Memory B cell (primary cell): ENCODE measurements around the gene CASS4.
"Not testable (repeated sequence)": the region's sequence is repeated elsewhere in the genome, so short reads cannot be mapped to it uniquely, and the experiment has no call there.

ENCODE experiments used
- ATAC-seq: fragments of 150-1000 bp; cut with Tn5 transposase; 2 replicates; pipeline ENCODE4 v1.10.0; 2021; ENCODE audit warnings: low read depth, mild to moderate bottlenecking, moderate library complexity
- DNase-seq, 2 donors: peaks; one replicate each; pipeline ENCODE4 v3.0.0; 2022; ENCODE audit warnings: low spot score in 2 of 2
- H3K27ac Mint-ChIP-seq: one replicate; pipeline ENCODE4 v1.8.0; 2022; ENCODE audit warnings: mild to moderate bottlenecking, moderate library complexity, mixed read lengths
- H3K27me3 Mint-ChIP-seq: one replicate; pipeline ENCODE4 v1.8.0; 2022; ENCODE audit warnings: mixed read lengths
- H3K36me3 Mint-ChIP-seq: one replicate; pipeline ENCODE4 v1.8.0; 2022; ENCODE audit warnings: mild to moderate bottlenecking, mixed read lengths
- H3K4me1 Mint-ChIP-seq: one replicate; pipeline ENCODE4 v1.8.0; 2022; ENCODE audit warnings: mixed read lengths
- H3K4me3 Mint-ChIP-seq: one replicate; pipeline ENCODE4 v1.8.0; 2022; ENCODE audit warnings: mild to moderate bottlenecking, moderate library complexity, mixed read lengths
- H3K9me3 Mint-ChIP-seq: one replicate; pipeline ENCODE4 v1.8.0; 2022; ENCODE audit warnings: mixed read lengths

CASS4 gene

DNA sequence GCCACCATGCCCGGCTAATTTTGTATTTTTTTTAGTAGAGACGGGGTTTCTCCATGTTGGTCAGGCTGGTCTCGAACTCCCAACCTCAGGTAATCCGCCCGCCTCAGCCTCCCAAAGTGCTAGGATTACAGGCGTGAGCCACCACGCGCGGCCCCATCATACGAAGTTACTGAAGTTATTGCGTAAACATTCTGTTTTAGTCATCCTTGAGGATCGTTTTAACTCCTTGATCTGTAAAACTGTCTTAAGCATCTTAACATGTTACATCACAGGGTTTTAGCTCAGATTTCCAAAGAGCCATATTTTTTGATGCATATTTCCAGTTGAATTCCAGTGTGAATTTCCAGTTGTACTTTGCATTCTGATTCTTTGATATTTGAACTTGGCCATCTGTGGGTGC lies 6.7 kb upstream of the CASS4 start:
- not testable (repeated sequence) for H3K4me1 Mint-ChIP-seq, ATAC-seq, H3K27me3 Mint-ChIP-seq, H3K4me3 Mint-ChIP-seq, DNase-seq, H3K9me3 Mint-ChIP-seq, H3K27ac Mint-ChIP-seq
- H3K36me3 Mint-ChIP-seq: peaks cover 29% of the 10 kb centered on the region

GRCh38 chr20:56406910-56407309 lies 5.2 kb upstream of the CASS4 start:
- Mint-ChIP-seq H3K9me3 (no peaks in the 10 kb centered on the region), H3K4me3 (no peak overlapping the region), H3K27me3 (no peaks in the 10 kb centered on the region), H3K36me3 (peaks cover 29% of the 10 kb centered on the region), H3K4me1 (peaks cover 8% of the 10 kb centered on the region), H3K27ac (no peak overlapping the region)
- ATAC-seq (no peak), DNase-seq (no peak)

DNA sequence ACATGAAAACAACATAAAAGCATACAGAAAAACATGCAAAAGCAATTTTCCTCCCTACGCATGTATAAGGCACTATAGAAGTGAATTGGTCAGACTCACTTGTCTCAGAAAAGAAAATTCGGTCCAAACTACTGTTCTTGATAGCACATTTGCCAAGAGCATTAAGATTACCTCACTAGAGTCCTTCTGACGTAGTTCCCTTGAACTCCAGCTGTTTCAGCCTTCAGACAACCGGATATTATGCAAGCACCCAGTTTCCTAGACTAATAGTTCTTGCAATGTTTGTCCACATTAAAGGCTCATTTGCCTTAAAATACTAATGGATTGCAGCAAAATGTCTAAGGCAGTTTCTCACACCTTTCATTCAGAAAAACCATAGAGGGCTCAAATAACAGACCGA lies 2.5 kb upstream of the CASS4 start:
- ATAC-seq: no peak
- DNase-seq: no peak
- Mint-ChIP-seq H3K9me3 (no peaks in the 10 kb centered on the region), H3K27me3 (no peaks in the 10 kb centered on the region), H3K36me3 (peaks cover 29% of the 10 kb centered on the region), H3K27ac (no peak overlapping the region), H3K4me3 (no peak overlapping the region), H3K4me1 (peaks cover 14% of the 10 kb centered on the region)

DNA sequence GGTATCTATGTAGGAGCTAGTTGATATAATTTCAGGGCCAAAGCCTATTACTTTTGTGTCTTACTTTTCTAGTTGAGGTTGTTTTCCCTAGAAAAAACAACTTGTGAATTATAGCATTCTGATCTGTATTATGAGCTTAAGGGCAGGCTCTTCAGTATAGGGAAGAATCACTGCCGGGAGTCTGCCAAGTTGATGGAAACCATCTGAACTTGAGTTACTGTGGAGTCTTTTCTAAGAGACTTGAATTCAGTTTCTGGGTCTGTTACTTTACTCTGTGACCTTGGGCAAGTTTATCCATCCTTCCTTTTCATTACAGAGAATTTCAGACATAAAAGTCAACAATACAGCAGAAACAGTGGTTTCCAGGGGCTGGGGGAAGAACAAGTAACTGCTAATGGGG lies 2.1 kb upstream of the CASS4 start:
- DNase-seq: no peak
- Mint-ChIP-seq H3K27ac (no peak overlapping the region), H3K4me3 (no peak overlapping the region), H3K36me3 (peaks cover 29% of the 10 kb centered on the region), H3K4me1 (peaks cover 14% of the 10 kb centered on the region), H3K9me3 (no peaks in the 10 kb centered on the region), H3K27me3 (no peaks in the 10 kb centered on the region)
- no peak for ATAC-seq

DNA sequence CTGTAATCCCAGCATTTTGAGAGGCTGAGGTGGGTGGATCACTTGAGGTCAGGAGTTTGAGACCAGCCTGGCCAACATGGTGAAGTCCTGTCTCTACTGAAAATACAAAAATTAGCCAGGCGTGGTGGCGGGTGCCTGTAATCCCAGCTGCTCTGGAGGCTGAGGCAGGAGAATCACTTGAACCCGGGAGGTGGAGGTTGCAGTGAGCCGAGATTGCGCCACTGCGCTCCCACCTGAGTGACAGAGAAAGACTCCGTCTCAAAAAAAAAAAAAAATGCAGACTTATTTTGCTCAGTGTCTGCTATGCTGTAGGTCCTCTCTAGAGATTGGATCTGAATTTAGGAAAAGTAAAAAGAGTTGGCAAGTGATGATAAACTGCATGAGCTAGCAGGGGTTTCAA lies 773 bp upstream of the CASS4 start:
- ATAC-seq, H3K9me3 Mint-ChIP-seq, DNase-seq, H3K4me3 Mint-ChIP-seq, H3K27me3 Mint-ChIP-seq: not testable (repeated sequence)
- peaks cover 21% of the 10 kb centered on the region for H3K36me3 Mint-ChIP-seq
- H3K4me1 Mint-ChIP-seq: peaks cover 14% of the 10 kb centered on the region
- peak overlapping the region; percentile 60 for H3K27ac Mint-ChIP-seq

- H3K27ac Mint-ChIP-seq: peak overlapping the region; percentile 60
- peak overlapping the region; percentile 60 for H3K4me3 Mint-ChIP-seq
- DNase-seq (no peak), ATAC-seq (no peak)
- H3K27me3 Mint-ChIP-seq: no peaks in the 10 kb centered on the region
- peaks cover 16% of the 10 kb centered on the region for H3K36me3 Mint-ChIP-seq
- peaks cover 14% of the 10 kb centered on the region for H3K4me1 Mint-ChIP-seq
- H3K9me3 Mint-ChIP-seq: no peaks in the 10 kb centered on the region
Observed at GRCh38 chr20:56412473-56412790, 372 bp downstream of the CASS4 start.

DNA sequence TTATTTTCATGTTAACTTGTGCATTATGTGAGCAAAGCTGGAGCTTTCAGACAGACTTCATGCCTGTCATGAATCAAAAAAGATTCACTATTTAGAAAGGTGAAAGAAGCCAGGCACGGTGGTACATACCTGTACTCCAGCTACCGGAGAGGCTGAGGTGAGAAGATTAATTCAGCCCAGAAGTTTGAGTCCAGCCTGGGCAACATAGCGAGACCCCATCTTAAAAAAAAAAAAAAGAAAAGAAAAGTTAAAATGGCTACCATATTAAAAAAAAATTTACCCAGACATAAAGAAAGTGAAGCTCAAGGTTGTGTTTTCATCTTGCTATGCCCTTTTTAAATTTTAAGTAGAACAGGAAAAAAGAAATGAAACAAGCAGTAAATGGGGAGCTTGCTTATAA lies 889 bp downstream of the CASS4 start:
- no peak overlapping the region for H3K4me3 Mint-ChIP-seq
- no peaks in the 10 kb centered on the region for H3K9me3 Mint-ChIP-seq
- no peak for DNase-seq
- H3K4me1 Mint-ChIP-seq: peaks cover 14% of the 10 kb centered on the region
- no peaks in the 10 kb centered on the region for H3K27me3 Mint-ChIP-seq
- H3K27ac Mint-ChIP-seq: no peak overlapping the region
- ATAC-seq: no peak
- H3K36me3 Mint-ChIP-seq: peaks cover 15% of the 10 kb centered on the region

DNA sequence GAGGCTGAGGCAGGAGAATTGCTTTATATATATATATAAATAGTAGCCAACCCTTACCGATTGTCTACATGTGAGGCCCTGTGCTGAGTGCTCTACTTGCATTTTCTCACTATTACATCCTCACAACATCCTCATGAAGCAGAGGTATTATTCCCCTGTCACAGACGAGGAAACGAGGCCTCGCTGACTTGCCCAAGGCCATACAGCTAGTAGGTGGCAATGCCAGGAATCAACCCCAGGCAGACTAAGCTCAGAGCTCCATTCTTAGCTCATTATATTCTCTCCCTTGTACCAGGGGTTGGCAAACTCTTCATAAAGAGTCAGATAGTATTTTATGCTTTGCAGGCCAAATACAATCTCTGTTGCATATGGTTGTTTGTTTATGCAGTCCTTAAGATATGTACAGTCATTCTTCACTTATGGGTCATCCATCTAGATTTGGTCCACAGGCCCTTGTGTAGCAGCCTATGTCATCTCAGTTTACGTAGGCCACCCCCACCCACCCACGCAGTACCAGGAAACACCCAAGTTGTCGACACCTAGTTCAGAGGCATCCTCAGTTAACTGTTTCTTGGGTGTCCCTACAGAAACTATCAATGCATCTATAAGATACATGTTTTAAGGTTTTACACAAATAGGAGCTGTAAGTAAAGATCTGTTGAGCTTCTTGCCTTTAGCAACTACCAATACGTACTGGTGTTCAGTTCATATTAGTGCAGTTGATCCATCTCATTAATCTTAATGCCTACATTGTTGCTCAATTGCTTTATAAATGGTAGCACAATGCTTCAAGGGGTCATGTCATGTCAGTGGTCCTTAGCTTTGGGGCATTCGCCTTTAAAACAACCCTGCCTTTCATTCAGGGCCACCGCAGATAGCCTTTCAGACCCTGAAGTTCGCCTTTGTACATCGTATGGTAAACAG lies 3.0 kb downstream of the CASS4 start:
- Mint-ChIP-seq H3K4me1 (peaks cover 17% of the 10 kb centered on the region), H3K36me3 (peaks cover 16% of the 10 kb centered on the region)
- no peak for DNase-seq

DNA sequence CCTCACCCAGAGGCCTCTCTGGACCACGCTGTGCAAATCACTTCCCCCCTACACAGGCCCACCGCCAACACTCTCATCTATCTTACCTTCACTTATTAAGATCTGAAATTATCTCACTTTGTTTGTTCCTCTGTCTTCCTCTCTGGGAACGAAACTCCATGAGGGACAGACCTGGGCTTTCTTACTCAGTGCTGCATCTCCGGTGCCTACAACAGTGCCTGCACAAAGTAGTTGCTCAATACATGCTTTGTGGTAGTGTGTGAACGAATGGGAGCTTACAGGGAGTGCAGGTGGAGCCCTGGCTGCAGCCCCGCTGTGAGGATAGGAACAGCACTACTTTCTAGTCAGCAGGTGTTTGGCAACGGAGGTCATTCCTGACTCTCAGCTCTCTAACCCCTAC lies 5.3 kb downstream of the CASS4 start:
- H3K36me3 Mint-ChIP-seq: peaks cover 14% of the 10 kb centered on the region
- H3K4me1 Mint-ChIP-seq: peaks cover 8% of the 10 kb centered on the region
- no peak overlapping the region for H3K4me3 Mint-ChIP-seq
- H3K9me3 Mint-ChIP-seq: no peaks in the 10 kb centered on the region
- no peak for ATAC-seq
- H3K27me3 Mint-ChIP-seq: no peaks in the 10 kb centered on the region
- DNase-seq: no peak
- no peak overlapping the region for H3K27ac Mint-ChIP-seq

More for the DNA sequence above, 3.0 kb downstream of the CASS4 start:
- no peak overlapping the region for H3K27ac Mint-ChIP-seq
- ATAC-seq: no peak
- H3K4me3 Mint-ChIP-seq: no peak overlapping the region
- no peaks in the 10 kb centered on the region for H3K9me3 Mint-ChIP-seq
- H3K27me3 Mint-ChIP-seq: no peaks in the 10 kb centered on the region

DNA sequence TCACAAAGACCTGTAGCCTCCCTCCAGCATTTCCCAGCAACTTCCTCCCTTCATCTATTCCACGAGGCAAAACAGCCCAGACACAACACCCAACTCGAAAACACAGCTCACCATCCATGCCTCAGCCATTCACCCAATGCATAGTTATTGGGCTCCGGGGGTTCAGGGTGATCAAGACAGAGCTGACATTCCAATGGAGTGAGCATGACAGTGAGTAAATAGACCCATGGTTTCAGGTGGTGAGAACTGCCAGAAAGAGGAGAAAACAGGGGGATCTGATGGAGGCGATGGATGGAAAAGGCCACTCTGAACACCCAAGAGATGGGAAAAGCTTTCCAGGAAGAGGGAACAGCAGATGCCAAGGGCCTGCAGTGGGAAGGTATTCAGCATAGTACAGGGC lies 5.9 kb downstream of the CASS4 start:
- Mint-ChIP-seq H3K4me3 (no peak overlapping the region), H3K27ac (no peak overlapping the region), H3K4me1 (peaks cover 7% of the 10 kb centered on the region), H3K9me3 (no peaks in the 10 kb centered on the region), H3K36me3 (peaks cover 12% of the 10 kb centered on the region), H3K27me3 (no peaks in the 10 kb centered on the region)
- ATAC-seq (no peak), DNase-seq (no peak)

DNA sequence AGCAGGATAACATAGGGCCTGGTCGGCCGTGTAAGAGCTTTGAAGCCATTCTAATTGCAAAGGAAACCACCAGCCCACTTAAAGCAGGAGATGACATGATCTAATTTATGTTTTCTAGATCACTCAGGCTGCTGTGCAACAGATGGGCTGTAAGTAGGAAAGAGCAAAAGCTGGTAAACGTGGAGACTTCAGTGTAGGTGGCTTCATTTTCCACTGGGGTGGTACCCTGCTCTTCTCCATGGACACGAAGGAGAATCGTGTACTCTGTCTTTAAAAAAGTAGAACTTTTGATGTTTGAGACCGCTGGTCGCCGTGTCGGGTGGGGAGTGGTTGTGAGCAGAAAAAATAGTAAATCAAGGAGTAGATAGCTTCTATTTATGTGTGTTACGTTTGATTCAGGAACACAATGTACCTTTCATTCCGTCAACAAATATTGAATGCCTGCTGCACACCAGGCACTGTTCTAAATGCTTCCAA lies 6.4 kb downstream of the CASS4 start:
- H3K4me1 Mint-ChIP-seq: peaks cover 7% of the 10 kb centered on the region
- no peaks in the 10 kb centered on the region for H3K27me3 Mint-ChIP-seq
- no peaks in the 10 kb centered on the region for H3K9me3 Mint-ChIP-seq
- DNase-seq (no peak), ATAC-seq (no peak)
- no peak overlapping the region for H3K4me3 Mint-ChIP-seq
- H3K27ac Mint-ChIP-seq: no peak overlapping the region
- peaks cover 11% of the 10 kb centered on the region for H3K36me3 Mint-ChIP-seq

DNA sequence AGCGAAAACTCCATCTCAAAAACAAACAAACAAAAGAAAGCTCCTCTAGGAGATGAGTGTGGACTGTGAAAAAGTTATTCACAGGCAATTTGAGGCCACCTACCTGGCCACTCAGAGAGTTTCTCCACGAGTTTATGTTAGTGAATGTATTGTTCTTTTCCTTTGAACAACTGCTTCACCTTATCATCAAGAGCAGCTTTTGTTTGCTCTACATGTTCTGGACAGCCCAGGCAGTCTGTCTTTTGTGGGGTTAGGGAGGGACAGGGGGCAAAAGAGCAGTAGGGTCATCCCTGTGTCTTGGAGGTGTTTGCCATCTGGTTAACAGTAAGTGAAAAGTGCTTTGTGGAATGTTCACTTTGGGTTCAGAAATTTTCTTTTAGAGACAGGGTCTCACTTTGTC lies 8.0 kb downstream of the CASS4 start:
- H3K4me3 Mint-ChIP-seq: no peak overlapping the region

GRCh38 chr20:56420940-56421688 lies 9.1 kb downstream of the CASS4 start:
- Mint-ChIP-seq H3K27me3 (no peaks in the 10 kb centered on the region), H3K27ac (no peak overlapping the region), H3K4me3 (no peak overlapping the region), H3K4me1 (peaks cover 7% of the 10 kb centered on the region), H3K9me3 (no peaks in the 10 kb centered on the region), H3K36me3 (peaks cover 8% of the 10 kb centered on the region)
- DNase-seq (no peak), ATAC-seq (no peak)

More for the DNA sequence above, 8.0 kb downstream of the CASS4 start:
- DNase-seq (no peak), ATAC-seq (no peak)
- Mint-ChIP-seq H3K27me3 (no peaks in the 10 kb centered on the region), H3K4me1 (peaks cover 7% of the 10 kb centered on the region), H3K27ac (no peak overlapping the region), H3K9me3 (no peaks in the 10 kb centered on the region), H3K36me3 (peaks cover 8% of the 10 kb centered on the region)

DNA sequence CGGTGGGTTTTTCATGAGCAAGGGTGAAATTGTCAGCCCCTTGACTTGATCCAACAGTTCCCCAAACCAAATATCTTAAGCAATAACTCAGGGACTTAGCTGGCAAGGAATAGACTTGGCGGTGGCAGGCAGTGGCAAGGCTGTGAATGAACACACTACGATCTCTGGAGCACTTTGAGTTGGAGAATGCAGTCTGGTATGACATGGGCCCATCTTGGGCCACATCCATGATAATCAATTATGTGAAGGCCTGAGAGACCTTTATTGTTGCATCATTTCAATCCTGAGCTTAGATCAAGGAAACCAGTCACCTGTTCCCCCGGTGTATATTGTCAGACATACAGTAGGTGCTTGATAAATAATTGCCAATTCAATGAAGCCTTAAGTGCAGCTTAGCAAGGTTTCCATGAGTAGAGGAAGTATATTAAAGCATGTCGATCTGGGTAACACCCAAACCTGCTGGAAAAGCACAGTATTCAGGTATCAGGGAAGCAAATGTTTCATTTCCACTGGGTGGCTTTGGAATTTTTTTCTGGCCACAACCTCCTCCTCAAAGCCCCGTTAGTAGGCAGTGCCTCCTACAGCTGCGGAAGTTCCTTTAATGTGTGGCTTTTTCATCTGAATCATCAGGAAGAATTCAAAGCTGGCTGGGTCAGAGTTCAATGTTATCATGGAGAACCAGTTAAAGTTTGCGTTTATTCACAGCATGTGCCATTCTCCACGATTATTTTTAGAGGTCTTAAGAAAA lies 10.2 kb downstream of the CASS4 start:
- ATAC-seq (no peak), DNase-seq (no peak)
- no peaks in the 10 kb centered on the region for H3K27me3 Mint-ChIP-seq
- H3K4me1 Mint-ChIP-seq: peaks cover 7% of the 10 kb centered on the region
- no peak overlapping the region for H3K27ac Mint-ChIP-seq
- H3K9me3 Mint-ChIP-seq: no peaks in the 10 kb centered on the region
- peaks cover 6% of the 10 kb centered on the region for H3K36me3 Mint-ChIP-seq
- H3K4me3 Mint-ChIP-seq: no peak overlapping the region
